ENCODE measurements around the gene CHD3.

GRCh38 chr17:7922269-7922844 lies 33.8 kb downstream of the CHD3 start:
- TF ChIP-seq CTCF (IDR thresholded peaks at IDR 0.05) (no peak), POLR2A (IDR thresholded peaks at IDR 0.05) (no peak)
